HepG2 (cell line): ENCODE data around the gene DRD1.
A peak's percentile ranks its signal among the peaks of the same experiment; 100 is the strongest.

ENCODE experiments used
- FOXM1 ChIP-seq: sonication (generic); formaldehyde crosslinking; IDR thresholded peaks from 2 replicates; pipeline ENCODE4 v1.5.0; 2020; ENCODE audit warnings: missing genetic modification reagents
- GLI4 ChIP-seq: sonication (generic); formaldehyde crosslinking; IDR thresholded peaks from 2 replicates; pipeline ENCODE4 v1.5.1; 2020; ENCODE audit warnings: missing genetic modification reagents, mild to moderate bottlenecking, moderate library complexity, borderline replicate concordance
- KDM4B ChIP-seq: sonication (generic); formaldehyde crosslinking; IDR thresholded peaks from 2 replicates; pipeline ENCODE4 v1.4.0; 2020; ENCODE audit warnings: missing genetic modification reagents
- MEIS1 ChIP-seq: sonication (generic); formaldehyde crosslinking; IDR thresholded peaks from 2 replicates; pipeline ENCODE4 v1.9.0; 2021; ENCODE audit warnings: mild to moderate bottlenecking, missing genetic modification reagents, moderate library complexity, borderline replicate concordance
- POLR2A ChIP-seq, 2 experiments: IDR thresholded peaks; 2 replicates each; pipeline ENCODE4 v1.6.1; 2011; ENCODE audit warnings: low read depth in 2 of 2, low read length in 2 of 2, mild to moderate bottlenecking in 1 of 2, moderate library complexity in 1 of 2; ENCODE audit not compliant: insufficient read depth in 1 of 2
- RAD51 ChIP-seq: fragments of 450-650 bp; IDR thresholded peaks from 2 replicates; pipeline ENCODE4 v1.6.1; 2016; ENCODE audit warnings: borderline replicate concordance
- YY1 ChIP-seq: IDR thresholded peaks from 2 replicates; pipeline ENCODE4 v1.6.1; 2011; ENCODE audit warnings: low read length, low read depth, moderate library complexity, mild to moderate bottlenecking; ENCODE audit not compliant: insufficient read depth, insufficient replicate concordance
- ZBTB1 ChIP-seq: sonication (generic); formaldehyde crosslinking; IDR thresholded peaks from 2 replicates; pipeline ENCODE4 v1.4.0; 2020; ENCODE audit warnings: missing genetic modification reagents, borderline replicate concordance
- ZNF230 ChIP-seq: sonication (generic); formaldehyde crosslinking; IDR thresholded peaks from 2 replicates; pipeline ENCODE4 v1.4.0; 2020; ENCODE audit warnings: mild to moderate bottlenecking, missing genetic modification reagents
- ZNF274 ChIP-seq: sonication (generic); formaldehyde crosslinking; IDR thresholded peaks from 2 replicates; pipeline ENCODE4 v1.5.1; 2020; ENCODE audit warnings: mild to moderate bottlenecking, missing genetic modification reagents
- ZNF34 ChIP-seq: sonication (generic); formaldehyde crosslinking; IDR thresholded peaks from 2 replicates; pipeline ENCODE4 v1.4.0; 2020; ENCODE audit warnings: mild to moderate bottlenecking, missing genetic modification reagents, borderline replicate concordance
- TF ChIP-seq, protein P1 (sequence below): sonication (generic); formaldehyde crosslinking; IDR thresholded peaks from 2 replicates; pipeline ENCODE4 v1.4.0; 2020; ENCODE audit warnings: missing genetic modification reagents, borderline replicate concordance
- TF ChIP-seq, protein P2 (sequence below): sonication (generic); formaldehyde crosslinking; IDR thresholded peaks from 2 replicates; pipeline ENCODE4 v1.8.1; 2022; ENCODE audit warnings: low read depth, mild to moderate bottlenecking, missing genetic modification reagents
- TF ChIP-seq, protein P3 (sequence below): sonication (generic); formaldehyde crosslinking; IDR thresholded peaks from 2 replicates; pipeline ENCODE4 v1.8.0; 2022; ENCODE audit warnings: mild to moderate bottlenecking, missing genetic modification reagents; ENCODE audit not compliant: insufficient replicate concordance

DNA sequence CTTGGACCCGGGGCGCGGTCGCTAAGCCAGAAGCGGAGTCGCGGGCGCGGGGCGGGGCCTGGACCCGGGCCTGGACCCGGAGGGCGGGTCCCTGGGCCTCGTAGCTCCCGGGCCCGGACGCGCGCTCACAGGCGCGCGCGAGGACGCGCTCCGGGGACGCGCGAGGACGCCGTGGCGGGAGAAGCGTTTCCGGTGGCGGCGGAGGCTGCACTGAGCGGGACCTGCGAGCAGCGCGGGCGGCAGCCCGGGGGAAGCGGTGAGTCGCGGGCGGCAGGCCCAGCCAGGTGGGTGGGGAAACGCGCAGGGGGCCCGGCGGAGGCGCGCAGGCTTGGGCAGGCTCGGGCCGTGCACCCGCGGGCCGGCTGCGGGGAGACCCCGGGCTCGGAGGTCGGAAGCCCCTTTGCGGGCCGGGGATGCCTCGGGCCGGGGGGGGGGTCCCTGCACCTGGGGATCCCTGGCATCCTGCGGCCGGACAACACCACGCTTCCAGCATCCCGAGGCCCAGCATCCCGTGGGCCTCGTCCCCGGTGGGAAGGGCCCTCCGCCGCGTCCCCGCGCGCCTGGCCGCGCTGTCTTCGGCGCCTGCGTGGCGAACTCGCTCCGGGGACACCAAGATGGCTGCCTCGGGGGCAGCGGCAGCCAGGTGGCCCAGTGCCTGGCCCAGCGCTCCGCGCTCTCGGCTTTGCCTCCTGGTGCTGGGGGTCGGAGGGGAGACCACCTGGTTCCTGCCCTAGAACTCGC is 34.6 kb upstream of the DRD1 start, which contains the start of gene SFXN1:
- no peak for TF ChIP-seq RAD51
- no peak for TF ChIP-seq FOXM1 (CRISPR knock-in tag)
- TF ChIP-seq, protein P1, sequence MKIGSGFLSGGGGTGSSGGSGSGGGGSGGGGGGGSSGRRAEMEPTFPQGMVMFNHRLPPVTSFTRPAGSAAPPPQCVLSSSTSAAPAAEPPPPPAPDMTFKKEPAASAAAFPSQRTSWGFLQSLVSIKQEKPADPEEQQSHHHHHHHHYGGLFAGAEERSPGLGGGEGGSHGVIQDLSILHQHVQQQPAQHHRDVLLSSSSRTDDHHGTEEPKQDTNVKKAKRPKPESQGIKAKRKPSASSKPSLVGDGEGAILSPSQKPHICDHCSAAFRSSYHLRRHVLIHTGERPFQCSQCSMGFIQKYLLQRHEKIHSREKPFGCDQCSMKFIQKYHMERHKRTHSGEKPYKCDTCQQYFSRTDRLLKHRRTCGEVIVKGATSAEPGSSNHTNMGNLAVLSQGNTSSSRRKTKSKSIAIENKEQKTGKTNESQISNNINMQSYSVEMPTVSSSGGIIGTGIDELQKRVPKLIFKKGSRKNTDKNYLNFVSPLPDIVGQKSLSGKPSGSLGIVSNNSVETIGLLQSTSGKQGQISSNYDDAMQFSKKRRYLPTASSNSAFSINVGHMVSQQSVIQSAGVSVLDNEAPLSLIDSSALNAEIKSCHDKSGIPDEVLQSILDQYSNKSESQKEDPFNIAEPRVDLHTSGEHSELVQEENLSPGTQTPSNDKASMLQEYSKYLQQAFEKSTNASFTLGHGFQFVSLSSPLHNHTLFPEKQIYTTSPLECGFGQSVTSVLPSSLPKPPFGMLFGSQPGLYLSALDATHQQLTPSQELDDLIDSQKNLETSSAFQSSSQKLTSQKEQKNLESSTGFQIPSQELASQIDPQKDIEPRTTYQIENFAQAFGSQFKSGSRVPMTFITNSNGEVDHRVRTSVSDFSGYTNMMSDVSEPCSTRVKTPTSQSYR, result no peak
- no peak for TF ChIP-seq MEIS1 (CRISPR knock-in tag)
- TF ChIP-seq, protein P2, sequence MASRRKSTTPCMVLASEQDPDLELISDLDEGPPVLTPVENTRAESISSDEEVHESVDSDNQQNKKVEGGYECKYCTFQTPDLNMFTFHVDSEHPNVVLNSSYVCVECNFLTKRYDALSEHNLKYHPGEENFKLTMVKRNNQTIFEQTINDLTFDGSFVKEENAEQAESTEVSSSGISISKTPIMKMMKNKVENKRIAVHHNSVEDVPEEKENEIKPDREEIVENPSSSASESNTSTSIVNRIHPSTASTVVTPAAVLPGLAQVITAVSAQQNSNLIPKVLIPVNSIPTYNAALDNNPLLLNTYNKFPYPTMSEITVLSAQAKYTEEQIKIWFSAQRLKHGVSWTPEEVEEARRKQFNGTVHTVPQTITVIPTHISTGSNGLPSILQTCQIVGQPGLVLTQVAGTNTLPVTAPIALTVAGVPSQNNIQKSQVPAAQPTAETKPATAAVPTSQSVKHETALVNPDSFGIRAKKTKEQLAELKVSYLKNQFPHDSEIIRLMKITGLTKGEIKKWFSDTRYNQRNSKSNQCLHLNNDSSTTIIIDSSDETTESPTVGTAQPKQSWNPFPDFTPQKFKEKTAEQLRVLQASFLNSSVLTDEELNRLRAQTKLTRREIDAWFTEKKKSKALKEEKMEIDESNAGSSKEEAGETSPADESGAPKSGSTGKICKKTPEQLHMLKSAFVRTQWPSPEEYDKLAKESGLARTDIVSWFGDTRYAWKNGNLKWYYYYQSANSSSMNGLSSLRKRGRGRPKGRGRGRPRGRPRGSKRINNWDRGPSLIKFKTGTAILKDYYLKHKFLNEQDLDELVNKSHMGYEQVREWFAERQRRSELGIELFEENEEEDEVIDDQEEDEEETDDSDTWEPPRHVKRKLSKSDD (CRISPR knock-in tag), result 0 out of 2 replicates have a peak, but pooled peaks have one; percentile 22
- no peak for TF ChIP-seq ZNF230 (CRISPR knock-in tag)
- no peak for TF ChIP-seq ZNF34 (CRISPR knock-in tag)
- TF ChIP-seq YY1, result peak; percentile 94
- TF ChIP-seq, protein P3, sequence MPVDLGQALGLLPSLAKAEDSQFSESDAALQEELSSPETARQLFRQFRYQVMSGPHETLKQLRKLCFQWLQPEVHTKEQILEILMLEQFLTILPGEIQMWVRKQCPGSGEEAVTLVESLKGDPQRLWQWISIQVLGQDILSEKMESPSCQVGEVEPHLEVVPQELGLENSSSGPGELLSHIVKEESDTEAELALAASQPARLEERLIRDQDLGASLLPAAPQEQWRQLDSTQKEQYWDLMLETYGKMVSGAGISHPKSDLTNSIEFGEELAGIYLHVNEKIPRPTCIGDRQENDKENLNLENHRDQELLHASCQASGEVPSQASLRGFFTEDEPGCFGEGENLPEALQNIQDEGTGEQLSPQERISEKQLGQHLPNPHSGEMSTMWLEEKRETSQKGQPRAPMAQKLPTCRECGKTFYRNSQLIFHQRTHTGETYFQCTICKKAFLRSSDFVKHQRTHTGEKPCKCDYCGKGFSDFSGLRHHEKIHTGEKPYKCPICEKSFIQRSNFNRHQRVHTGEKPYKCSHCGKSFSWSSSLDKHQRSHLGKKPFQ (CRISPR knock-in tag), result no peak
- no peak for TF ChIP-seq ZNF274 (CRISPR knock-in tag)
- no peak for TF ChIP-seq GLI4 (CRISPR knock-in tag)
- TF ChIP-seq POLR2A (IDR thresholded peaks at IDR 0.05; ENCODE audit: insufficient read depth in 1 of 2, low read depth in 2 of 2, low read length in 2 of 2), result peak; percentile 70 to 77
- TF ChIP-seq KDM4B (CRISPR knock-in tag), result no peak
- TF ChIP-seq ZBTB1 (CRISPR knock-in tag), result no peak
